NT2/D1 (cell line): Measurements from ENCODE around the gene GNG13.

Experiments
- SUZ12 ChIP-seq: IDR thresholded peaks from 2 replicates; pipeline ENCODE4 v1.6.1; 2011; ENCODE audit not compliant: insufficient read length, insufficient read depth; ENCODE audit errors: extremely low read depth
- YY1 ChIP-seq: IDR thresholded peaks from 2 replicates; pipeline ENCODE4 v1.6.1; 2011; ENCODE audit not compliant: insufficient read length, insufficient read depth
- ZNF274 ChIP-seq: IDR thresholded peaks from 2 replicates; pipeline ENCODE4 v1.6.1; 2011; ENCODE audit warnings: mild to moderate bottlenecking, low read depth, low read length

GRCh38 chr16:817001-817906 lies 16.7 kb upstream of the GNG13 start:
- TF ChIP-seq YY1 (no peak), ZNF274 (no peak), SUZ12 (no peak)
